OCI-LY7 (cell line): Measurements from ENCODE around the gene GMEB2. TPM values are rescaled to one million over a fixed set of nuclear protein-coding genes. Genes with fewer than 3 reads are reported as not detected.

Experiments used
- BruUV-seq: library from RNA; stranded (reverse); fragments of 400-500 nt; replicated peaks from 2 replicates; lab custom pipeline; 2021; lab: Mats Ljungman, UMichigan
- CTCF ChIA-PET: fragments of 300-600 bp; sonication (Branson Sonifier 250); formaldehyde crosslinking; loops from one replicate; lab custom pipeline; 2022; ENCODE audit warnings: antibody characterized with exemption; ENCODE audit not compliant: unreplicated experiment; lab: Charles Lee
- POLR2A ChIA-PET: fragments of 300-600 bp; sonication (Branson Sonifier 250); formaldehyde crosslinking; loops from one replicate; lab custom pipeline; 2022; ENCODE audit warnings: antibody characterized with exemption; lab: Charles Lee
- DNase-seq: peaks from one replicate; pipeline ENCODE4 v3.0.0-alpha.2; 2015; ENCODE audit warnings: low spot score
- H2AFZ ChIP-seq: fragments of 200-600 bp; sonication (generic), shearing (Covaris generic); 2 replicates; pipeline ENCODE4 v1.6.1; 2014; ENCODE audit warnings: mild to moderate bottlenecking, antibody characterized with exemption, low read length, moderate library complexity
- H3K27ac ChIP-seq: fragments of 200-600 bp; sonication (generic); 2 replicates; pipeline ENCODE4 v1.5.1; 2014; ENCODE audit warnings: mixed run types, low read depth, mild to moderate bottlenecking, moderate library complexity, low read length, inconsistent platforms; ENCODE audit not compliant: poor library complexity, severe bottlenecking
- H3K36me3 ChIP-seq: fragments of 200-600 bp; sonication (generic); 2 replicates; pipeline ENCODE4 v1.6.1; 2014; ENCODE audit warnings: mild to moderate bottlenecking, antibody characterized with exemption, low read length, moderate library complexity, mixed read lengths; ENCODE audit not compliant: insufficient read depth
- H3K4me1 ChIP-seq: fragments of 200-600 bp; sonication (generic); 2 replicates; pipeline ENCODE4 v1.5.1; 2014; ENCODE audit warnings: mild to moderate bottlenecking, low read length; ENCODE audit not compliant: insufficient read depth, poor library complexity, severe bottlenecking
- H3K4me2 ChIP-seq: fragments of 200-600 bp; sonication (generic); 2 replicates; pipeline ENCODE4 v1.6.1; 2014; ENCODE audit warnings: mild to moderate bottlenecking, low read length
- H3K4me3 ChIP-seq: fragments of 200-600 bp; sonication (generic); 2 replicates; pipeline ENCODE4 v1.5.1; 2014; ENCODE audit warnings: mild to moderate bottlenecking, low read depth, low read length; ENCODE audit not compliant: poor library complexity, severe bottlenecking
- H3K79me2 ChIP-seq: fragments of 200-600 bp; sonication (generic); 2 replicates; pipeline ENCODE4 v1.6.1; 2016; ENCODE audit warnings: low read depth, mild to moderate bottlenecking, low read length, moderate library complexity, mixed read lengths; ENCODE audit not compliant: insufficient read depth
- H3K9me2 ChIP-seq: fragments of 200-600 bp; sonication (generic); 2 replicates; pipeline ENCODE4 v1.6.1; 2016; ENCODE audit warnings: mild to moderate bottlenecking, low read length, mixed read lengths; ENCODE audit not compliant: insufficient read depth
- H3K9me3 ChIP-seq: fragments of 200-600 bp; sonication (generic); 2 replicates; pipeline ENCODE4 v1.6.1; 2014; ENCODE audit warnings: mild to moderate bottlenecking, mixed run types, low read length, mixed read lengths
- H4K20me1 ChIP-seq: fragments of 200-600 bp; sonication (generic); 2 replicates; pipeline ENCODE4 v1.6.1; 2014; ENCODE audit warnings: mild to moderate bottlenecking, antibody characterized with exemption, low read length, moderate library complexity, mixed read lengths; ENCODE audit not compliant: insufficient read depth
- CTCF ChIP-seq: fragments of 200-600 bp; sonication (generic); conservative IDR thresholded peaks from 2 replicates; pipeline ENCODE4 v1.5.1; 2014; ENCODE audit warnings: mild to moderate bottlenecking, antibody characterized with exemption, low read length, moderate library complexity, mixed read lengths
- EZH2phosphoT487 ChIP-seq: fragments of 200-600 bp; sonication (generic); IDR thresholded peaks from 2 replicates; pipeline ENCODE4 v1.6.1; 2018; ENCODE audit warnings: low read depth, borderline replicate concordance, mild to moderate bottlenecking, mixed run types, antibody characterized with exemption, low read length, moderate library complexity, mixed read lengths
- intact Hi-C: fragments of 100-400 bp; cut with micrococcal nuclease; formaldehyde crosslinking; loops from one replicate; pipeline ENCODE4 v1.10.0; 2022; ENCODE audit not compliant: unreplicated experiment
- total RNA-seq, 2 experiments: library from RNA; depleted of rRNA in 1 of 2; stranded (reverse); fragments of >200 nt in 1 of 2; shearing (Covaris generic) in 1 of 2; gene quantifications; 2 replicates each; pipeline ENCODE4 v1.2.3, GENCODE V29; 2014 to 2022

The GMEB2 gene
- total RNA-seq, 2 experiments from 2014 or later: 15.6 TPM

GRCh38 chr20:63580796-63581461 is 46.0 kb downstream of the GMEB2 start:
- Histone ChIP-seq H3K36me3 (no peaks in the 10 kb centered on the region), H3K79me2 (no peaks in the 10 kb centered on the region), H4K20me1 (no peaks in the 10 kb centered on the region), H3K4me2 (no peak overlapping the region), H3K27ac (no peak overlapping the region), H3K9me2 (no peaks in the 10 kb centered on the region), H3K4me3 (no peak overlapping the region), H2AFZ (no peak overlapping the region), H3K9me3 (no peaks in the 10 kb centered on the region), H3K4me1 (no peaks in the 10 kb centered on the region)
- POLR2A ChIA-PET: no interaction called here
- BruUV-seq: no TSS peak
- TF ChIP-seq CTCF (peak; percentile 66), EZH2phosphoT487 (no peak)
- CTCF ChIA-PET: no interaction called here
- DNase-seq: peak; percentile 57
- intact Hi-C loops: no loop called here

- Histone ChIP-seq H4K20me1 (no peaks in the 10 kb centered on the region), H3K79me2 (no peaks in the 10 kb centered on the region), H3K4me2 (no peak overlapping the region), H3K4me1 (peaks cover 6% of the 10 kb centered on the region), H3K9me3 (no peaks in the 10 kb centered on the region), H3K36me3 (no peaks in the 10 kb centered on the region), H3K27ac (no peak overlapping the region), H2AFZ (no peak overlapping the region), H3K4me3 (no peak overlapping the region), H3K9me2 (no peaks in the 10 kb centered on the region)
- TF ChIP-seq EZH2phosphoT487 (no peak), CTCF (no peak)
- DNase-seq: no peak
- POLR2A ChIA-PET: interaction anchor here (0.5 kb wide), 1 partner anchor 59 kb away, joined by 3 read pairs; no protein-coding TSS in a partner anchor
- CTCF ChIA-PET: no interaction called here
- intact Hi-C loops: no loop called here
- no TSS peak for BruUV-seq
Observed at GRCh38 chr20:63579017-63579694, 47.7 kb downstream of the GMEB2 start.
